Stimulated activated CD4-positive, alpha-beta T cell treated with anti-CD3 and anti-CD28 coated beads, Interleukin-1b, Interleukin-23, amount 100 ng/mL, for 24 hours (primary cell): Measurements from ENCODE around the gene SLC5A1.

Source experiments
- DNase-seq, 4 experiments: peaks; one replicate each; pipeline ENCODE4 v3.0.0-alpha.2; 2020; ENCODE audit warnings: low read depth in 4 of 4, low spot score in 1 of 4

Gene SLC5A1

GRCh38 chr22:32042924-32043323 is at the start of gene SLC5A1:
Gene SLC5A1 (plus strand): TSS chr22:32043261. CDS start chr22:32043282, 21 bp downstream.
- no peak for DNase-seq

- DNase-seq: no peak
These were observed 48.0 kb upstream of the SLC5A1 start for GRCh38 chr22:31995046-31995445.

DNA sequence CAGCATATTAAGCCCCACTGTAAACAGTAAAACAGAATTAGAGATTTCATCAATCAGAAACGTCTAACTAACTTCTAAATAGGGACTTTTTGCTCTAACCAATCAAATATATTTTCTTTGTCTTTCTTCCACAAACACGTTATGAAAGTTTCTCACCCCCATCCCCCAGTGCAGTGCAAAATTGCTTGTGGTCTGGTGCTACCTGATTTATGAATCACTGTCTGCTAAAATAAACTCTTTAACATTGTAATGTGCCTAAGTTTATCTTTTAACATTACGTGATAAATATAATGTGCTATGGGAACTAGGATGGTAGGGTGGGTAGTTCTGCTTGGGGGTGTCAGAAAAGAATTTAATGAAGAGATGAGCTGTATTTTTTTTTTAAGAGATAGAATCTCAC is 47.3 kb upstream of the SLC5A1 start:
- DNase-seq: no peak

DNA sequence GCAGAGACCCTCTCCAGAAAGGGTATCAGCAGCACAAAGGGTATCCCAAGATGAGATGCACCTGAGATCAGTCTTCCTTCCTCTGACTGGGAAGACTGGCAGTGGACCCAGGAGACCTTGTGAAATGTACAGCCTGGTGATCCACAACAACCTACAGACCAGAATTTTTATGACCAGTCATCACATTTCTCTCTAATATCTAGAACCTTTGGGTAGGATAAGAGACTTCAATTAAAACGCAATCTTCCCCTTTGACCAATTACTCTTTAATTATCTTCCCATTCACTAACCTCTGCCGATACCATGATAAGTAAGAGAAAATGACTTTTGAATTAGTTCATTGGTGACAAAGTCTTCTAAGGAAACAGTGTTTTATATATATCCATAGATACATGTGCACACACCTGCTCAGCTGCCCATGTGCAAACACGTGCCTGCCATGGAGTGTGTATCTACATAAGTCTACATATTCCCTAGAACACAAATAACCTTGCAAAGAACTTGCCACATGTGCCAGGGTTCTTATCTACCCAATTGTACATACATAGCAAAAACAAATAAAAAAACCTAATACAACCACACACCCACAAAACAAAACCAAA is 44.2 kb upstream of the SLC5A1 start:
- no peak for DNase-seq

GRCh38 chr22:32000181-32000580 is 42.9 kb upstream of the SLC5A1 start:
- DNase-seq: no peak

DNA sequence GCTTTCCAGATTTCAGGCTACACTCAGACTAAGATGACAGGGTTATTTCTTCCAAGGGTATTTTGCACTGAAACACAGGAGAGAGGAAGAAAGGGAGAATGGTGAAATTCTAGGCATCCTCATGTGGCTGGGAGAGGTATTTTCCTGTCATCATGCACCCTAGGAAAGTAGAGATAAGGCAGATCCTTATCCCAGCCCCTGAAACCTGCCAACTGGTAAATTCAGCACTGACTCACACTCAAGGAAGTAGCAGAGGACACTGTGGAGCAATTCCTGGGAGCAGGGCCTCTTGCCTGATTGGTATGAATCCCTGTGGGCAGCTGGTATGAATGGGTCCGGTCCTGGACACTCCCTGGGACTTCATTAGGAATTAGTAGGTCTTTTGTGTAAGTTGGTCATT is 37.6 kb upstream of the SLC5A1 start:
- no peak for DNase-seq

GRCh38 chr22:32013200-32013599 is 29.9 kb upstream of the SLC5A1 start:
- no peak for DNase-seq

DNA sequence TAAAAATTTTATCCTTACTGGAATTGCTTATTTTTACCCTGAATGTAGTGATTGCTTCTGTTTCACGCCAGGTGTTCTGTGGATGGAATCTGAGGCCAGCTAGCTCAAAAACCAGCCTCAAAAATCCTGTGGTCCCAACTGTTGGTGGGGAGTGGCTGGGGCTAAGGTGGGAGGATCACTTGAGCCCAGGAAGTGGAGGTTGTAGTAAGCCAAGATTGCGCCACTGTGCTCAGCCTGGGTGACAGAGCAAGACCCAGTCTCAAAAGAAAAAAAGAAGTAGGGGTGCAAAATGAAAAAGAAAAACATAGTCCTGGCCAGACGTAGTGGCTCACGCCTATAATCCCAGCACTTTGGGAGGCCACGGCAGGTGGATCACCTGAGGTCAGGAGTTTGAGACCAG is 27.0 kb upstream of the SLC5A1 start:
- DNase-seq: no peak

DNA sequence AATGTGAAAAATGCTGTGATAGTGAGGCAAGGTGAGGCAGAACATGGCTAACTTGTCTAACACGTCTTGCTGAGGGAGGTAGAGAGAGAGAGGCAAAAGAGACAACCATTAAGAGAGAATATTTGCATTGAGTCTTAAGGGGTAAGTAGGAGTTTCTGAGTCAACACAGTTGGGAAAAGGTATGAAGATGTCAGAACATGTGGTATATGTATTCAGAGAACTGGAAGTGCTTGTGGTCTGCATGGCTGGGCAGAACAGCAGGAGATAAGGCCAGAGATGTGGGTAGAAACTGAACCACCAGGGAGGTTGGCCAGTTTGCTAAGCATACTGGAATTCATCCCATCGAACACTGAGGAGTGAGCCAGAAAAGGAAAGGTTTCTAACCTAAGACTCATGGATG is 25.0 kb upstream of the SLC5A1 start:
- DNase-seq: no peak

DNA sequence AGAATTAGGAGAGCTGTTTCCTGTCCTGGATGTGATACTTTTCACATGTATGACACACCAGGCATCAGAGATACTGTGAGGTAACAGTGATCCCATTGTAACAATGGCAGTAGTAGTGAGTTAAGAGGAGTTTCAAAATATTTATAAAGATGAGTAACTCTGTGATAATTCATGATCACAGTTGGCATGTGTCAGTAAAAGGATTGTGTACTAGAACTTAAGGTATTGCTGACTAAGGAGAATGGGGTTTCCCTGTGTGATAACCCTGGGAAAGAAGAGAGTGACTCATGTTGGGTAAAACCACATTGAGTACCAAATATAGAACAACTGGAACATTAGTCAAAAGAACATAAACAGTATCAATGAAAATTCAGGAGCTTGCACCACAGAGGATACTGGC is 22.9 kb upstream of the SLC5A1 start:
- DNase-seq: no peak

- no peak for DNase-seq
These were observed 21.3 kb upstream of the SLC5A1 start for GRCh38 chr22:32021716-32022115.

DNA sequence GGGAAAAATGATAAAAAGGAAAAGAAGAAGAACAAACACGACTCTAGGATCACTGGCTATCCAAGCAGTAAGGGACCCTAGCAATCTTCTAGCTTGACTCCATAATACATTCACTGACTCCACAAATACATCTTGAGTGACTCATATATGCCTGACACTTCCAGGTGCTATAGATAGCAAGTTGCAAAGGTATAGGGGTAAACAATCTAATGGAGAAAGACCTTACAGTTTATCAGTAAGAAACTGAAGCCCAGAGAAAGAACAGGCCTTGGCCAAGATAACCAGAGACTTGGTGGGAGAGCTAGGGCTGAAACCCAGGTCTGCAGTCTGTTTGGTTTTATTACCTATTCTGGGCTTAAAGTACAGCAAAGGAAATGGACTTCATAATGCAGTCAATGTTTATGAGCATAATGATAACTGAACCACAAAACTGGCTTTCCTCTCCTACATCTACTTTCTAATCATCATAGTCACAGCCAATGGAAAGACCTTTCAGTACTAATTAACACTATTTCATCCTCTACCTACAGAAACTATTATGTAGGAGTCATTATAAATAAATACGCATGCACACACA is 19.7 kb upstream of the SLC5A1 start:
- no peak for DNase-seq

- DNase-seq: no peak
These were observed 18.3 kb upstream of the SLC5A1 start for GRCh38 chr22:32024796-32025195.

DNA sequence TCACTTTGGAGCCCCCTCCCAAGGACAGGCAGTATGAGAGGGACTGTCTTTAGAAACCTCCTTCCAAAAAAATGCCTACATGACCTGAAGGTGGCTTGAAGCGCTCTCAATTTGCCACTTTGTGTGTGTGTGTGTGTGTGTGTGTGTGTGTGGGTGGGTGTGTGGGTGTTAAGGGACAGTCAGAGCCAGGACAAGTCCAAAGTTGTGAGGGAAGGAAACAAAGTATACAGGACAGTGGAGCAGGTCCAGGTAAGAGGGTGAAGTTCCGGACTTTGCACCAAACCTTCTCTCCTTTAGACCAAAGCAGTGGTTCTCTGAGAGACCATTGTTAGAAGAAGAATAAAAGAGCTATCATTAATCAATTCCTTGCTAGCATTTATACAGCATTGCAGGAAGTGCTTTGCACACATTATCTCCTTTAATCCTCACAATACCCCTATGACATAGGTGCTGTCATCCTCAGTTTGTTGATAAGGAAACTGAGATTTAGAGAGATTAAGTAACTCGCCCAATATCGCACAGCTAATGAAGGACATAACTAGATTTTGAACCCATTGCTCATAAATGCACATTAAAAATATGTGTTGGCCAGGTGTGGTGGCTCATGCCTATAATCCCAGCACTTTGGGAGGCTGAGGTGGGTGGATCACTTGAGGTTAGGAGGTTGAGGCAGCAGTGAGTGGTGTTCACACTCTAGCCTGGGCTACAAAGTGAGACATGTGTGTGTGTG is 12.4 kb upstream of the SLC5A1 start:
- DNase-seq: no peak

GRCh38 chr22:32031466-32031865 is 11.6 kb upstream of the SLC5A1 start:
- no peak for DNase-seq

- DNase-seq: no peak
These were observed 8.8 kb upstream of the SLC5A1 start for GRCh38 chr22:32034275-32034674.

- no peak for DNase-seq
These were observed 5.8 kb upstream of the SLC5A1 start for GRCh38 chr22:32037236-32037635.

DNA sequence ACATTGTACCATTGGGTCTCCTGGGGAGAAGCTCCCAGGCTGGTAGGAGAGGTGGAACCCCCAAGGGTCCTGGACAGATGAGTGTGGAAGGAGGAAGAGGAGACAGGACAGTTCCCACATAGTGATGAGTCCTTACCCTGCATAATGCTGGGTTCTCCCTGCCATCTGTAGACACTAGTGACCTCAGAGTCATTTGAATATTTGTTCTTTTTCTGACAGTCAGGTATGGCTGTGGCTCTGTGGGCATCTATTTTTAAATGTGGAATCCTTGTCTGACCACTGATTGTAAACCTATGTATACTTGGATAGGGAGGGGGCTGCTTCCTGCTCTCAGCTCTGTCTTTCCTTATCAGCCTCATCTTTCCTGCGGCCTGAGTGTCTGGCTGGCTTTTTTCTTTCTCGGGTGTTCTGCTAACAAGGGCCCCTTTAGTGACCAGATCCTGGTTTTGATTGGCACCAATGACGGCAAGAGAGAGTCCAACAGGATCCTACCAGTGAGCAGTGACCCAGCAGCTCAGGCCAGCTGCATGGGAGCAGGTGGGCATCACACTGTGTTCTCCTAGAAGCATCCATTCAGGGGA is 2.6 kb upstream of the SLC5A1 start:
- no peak for DNase-seq

DNA sequence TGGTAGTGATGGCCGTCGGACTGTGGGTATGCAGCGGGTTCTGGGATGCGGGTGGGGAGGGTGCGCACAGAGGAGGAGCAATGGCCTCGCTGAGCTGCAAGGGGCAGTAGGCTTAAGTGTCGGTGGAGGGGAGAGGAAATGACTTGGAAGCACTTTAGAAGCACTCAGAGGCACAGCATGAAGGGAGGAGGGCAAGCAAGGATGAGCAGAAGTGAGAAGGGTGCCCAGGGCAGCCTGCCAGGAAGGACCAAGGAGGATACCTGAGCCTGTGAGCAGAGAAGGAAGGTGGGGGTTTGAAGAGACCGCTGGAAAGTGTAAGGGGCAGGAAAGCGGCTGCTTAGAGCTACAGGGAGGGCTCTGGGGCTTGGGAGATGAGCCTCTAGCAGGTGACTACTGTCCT is 330 bp downstream of the SLC5A1 start:
- DNase-seq: no peak

DNA sequence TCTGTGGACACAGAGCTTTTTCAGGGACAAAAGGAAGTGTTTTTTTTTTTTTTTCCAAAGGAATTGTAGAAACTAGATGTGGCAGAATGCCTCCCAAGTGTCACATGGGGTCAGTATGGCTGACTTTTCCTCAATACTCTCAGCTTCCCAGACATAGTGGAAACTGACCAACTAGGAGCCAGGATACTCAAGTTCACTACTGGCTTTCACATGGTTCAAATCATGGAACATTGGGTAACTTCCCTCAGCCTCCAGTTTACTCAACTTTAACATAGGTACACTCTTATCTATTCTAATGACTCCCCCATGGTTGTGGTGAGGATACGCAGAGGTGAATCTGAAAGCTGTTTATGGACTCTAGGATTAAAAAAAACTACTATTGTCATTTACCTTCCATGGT is 1.4 kb downstream of the SLC5A1 start:
- no peak for DNase-seq

GRCh38 chr22:32044913-32045312 is 1.9 kb downstream of the SLC5A1 start:
- DNase-seq: no peak

DNA sequence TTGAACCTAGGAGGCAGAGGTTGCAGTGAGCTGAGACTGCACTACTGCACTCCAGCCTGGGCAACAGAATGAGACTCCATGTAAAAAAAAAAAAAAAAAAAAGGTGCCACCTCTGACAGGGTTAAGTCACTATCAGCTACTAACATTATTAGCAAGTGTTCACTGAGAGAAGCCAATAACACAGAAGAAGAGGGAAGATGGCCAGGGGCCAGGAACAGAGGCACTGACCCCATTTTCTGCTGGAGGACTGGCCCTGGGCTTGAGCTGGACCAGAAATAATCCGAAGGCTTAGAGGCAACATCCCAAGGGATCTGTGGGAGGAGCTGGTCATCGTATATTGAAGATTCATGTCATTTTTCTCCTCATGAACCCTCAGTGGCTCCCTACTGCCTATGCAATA is 5.0 kb downstream of the SLC5A1 start:
- DNase-seq: no peak
